SK-N-SH treated with all-trans-retinoic acid at 6 μM for 48 hours (cell line): ENCODE measurements around the gene EID3.

Experiments
- ARNTL ChIP-seq: fragments of 450-650 bp; formaldehyde crosslinking; IDR thresholded peaks from 2 replicates; pipeline ENCODE4 v1.5.0; 2020; ENCODE audit warnings: low read depth, mild to moderate bottlenecking, moderate library complexity, borderline replicate concordance
- BACH2 ChIP-seq: fragments of 250-450 bp; sonication (Bioruptor Pico); IDR thresholded peaks from 2 replicates; pipeline ENCODE4 v1.9.0; 2021; ENCODE audit warnings: mild to moderate bottlenecking, borderline replicate concordance
- ISL1 ChIP-seq: fragments of 250-450 bp; sonication (Bioruptor Pico); IDR thresholded peaks from 2 replicates; pipeline ENCODE4 v2.1.2; 2022; ENCODE audit warnings: mild to moderate bottlenecking, moderate library complexity
- PATZ1 ChIP-seq: fragments of 250-450 bp; sonication (Bioruptor Pico); IDR thresholded peaks from 2 replicates; pipeline ENCODE4 v1.8.0; 2020; ENCODE audit warnings: mild to moderate bottlenecking, moderate library complexity, borderline replicate concordance
- PPARA ChIP-seq: fragments of 250-450 bp; sonication (Bioruptor Pico); IDR thresholded peaks from 2 replicates; pipeline ENCODE4 v1.5.0; 2020; ENCODE audit warnings: mild to moderate bottlenecking, borderline replicate concordance
- RARB ChIP-seq: fragments of 250-450 bp; sonication (Bioruptor Pico); IDR thresholded peaks from 2 replicates; pipeline ENCODE4 v1.8.0; 2021; ENCODE audit warnings: mild to moderate bottlenecking, moderate library complexity
- TOX ChIP-seq: fragments of 250-450 bp; sonication (Bioruptor Pico); IDR thresholded peaks from 2 replicates; pipeline ENCODE4 v1.8.0; 2021; ENCODE audit warnings: mild to moderate bottlenecking, moderate library complexity, borderline replicate concordance
- ZFP3 ChIP-seq: fragments of 250-450 bp; sonication (Bioruptor Pico); IDR thresholded peaks from 2 replicates; pipeline ENCODE4 v1.5.0; 2020; ENCODE audit warnings: mild to moderate bottlenecking, moderate library complexity
- ZFP30 ChIP-seq: fragments of 450-650 bp; formaldehyde crosslinking; IDR thresholded peaks from 2 replicates; pipeline ENCODE4 v1.5.0; 2022; ENCODE audit warnings: mild to moderate bottlenecking, moderate library complexity
- ZNF70 ChIP-seq: fragments of 450-650 bp; formaldehyde crosslinking; IDR thresholded peaks from 2 replicates; pipeline ENCODE4 v1.5.0; 2020; ENCODE audit warnings: mild to moderate bottlenecking, moderate library complexity

DNA sequence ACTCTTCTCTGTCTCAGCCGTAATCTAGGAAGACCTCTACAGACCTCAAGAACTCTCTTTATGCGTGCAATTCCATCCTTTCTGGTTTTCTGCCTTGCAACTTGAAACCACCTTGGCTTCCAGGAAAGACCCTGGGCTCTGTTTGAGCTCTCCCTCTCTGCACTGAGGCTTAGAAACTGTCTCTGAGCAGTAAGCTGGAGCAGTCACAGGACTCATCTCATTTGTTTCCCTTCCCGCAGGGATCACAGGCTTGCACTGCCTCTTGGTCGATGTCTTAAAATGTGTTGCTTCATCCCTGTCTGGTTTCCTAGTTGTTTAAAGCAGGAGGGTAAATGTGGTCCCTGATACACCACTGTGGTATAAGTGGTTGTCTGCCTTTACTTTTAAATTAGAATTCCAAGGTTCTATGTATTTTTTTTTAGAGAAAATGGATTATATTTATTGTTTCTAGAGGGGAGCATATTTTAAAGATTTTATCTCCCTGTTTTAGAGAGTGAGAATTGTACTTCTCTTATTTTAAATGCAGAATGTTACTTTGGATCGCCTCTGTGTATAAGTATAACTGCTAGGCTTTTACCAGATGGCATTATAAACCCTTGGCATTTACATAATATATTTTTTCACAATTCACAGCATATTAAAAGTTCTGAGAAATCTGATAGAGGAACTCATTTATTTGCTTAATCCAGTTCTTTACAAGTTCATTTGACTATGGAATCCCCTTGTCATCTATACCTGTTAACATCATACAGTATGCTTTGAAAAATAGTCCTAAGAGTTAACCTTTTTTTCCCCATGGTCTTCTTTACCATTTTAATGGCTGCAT, 26.4 kb downstream of the EID3 start:
- TF ChIP-seq ARNTL (CRISPR knock-in tag) (no peak), ZFP3 (CRISPR knock-in tag) (no peak), ZFP30 (no peak), TOX (CRISPR knock-in tag) (no peak), ISL1 (CRISPR knock-in tag) (no peak), RARB (CRISPR knock-in tag) (no peak), PATZ1 (no peak), ZNF70 (no peak), PPARA (no peak), BACH2 (CRISPR knock-in tag) (no peak)
